H7 (cell line): ENCODE data around the gene DNAH8. TPM values are rescaled to one million over a fixed set of nuclear protein-coding genes. Genes with fewer than 3 reads are reported as not detected.

ENCODE experiments used
- DNase-seq: peaks from one replicate; pipeline ENCODE4 v3.0.0; 2012
- H3K27me3 ChIP-seq: 2 replicates; pipeline ENCODE4 v1.6.0; 2011; ENCODE audit warnings: mild to moderate bottlenecking, low read length; ENCODE audit not compliant: control insufficient read depth, insufficient read depth
- H3K36me3 ChIP-seq: replicated peaks from 2 replicates; pipeline ENCODE4 v1.5.1; 2011; ENCODE audit warnings: low read length; ENCODE audit not compliant: control insufficient read depth, insufficient read depth
- H3K4me3 ChIP-seq: 2 replicates; pipeline ENCODE4 v1.5.1; 2011; ENCODE audit warnings: low read depth, mild to moderate bottlenecking, control low read depth, low read length, moderate library complexity; ENCODE audit not compliant: insufficient read depth
- total RNA-seq: library from RNA; depleted of rRNA; stranded (reverse); fragments of >200 nt; shearing (Covaris generic); gene quantifications from 2 replicates; pipeline ENCODE4 v1.2.3, GENCODE V29; 2014; rRNA removed

The DNAH8 gene
- 0.03 TPM in 1 of 2 replicates, not detected in the other for total RNA-seq

- peaks cover 1% of the 10 kb centered on the region; the same call in 1 of the 2 replicates for H3K27me3 ChIP-seq
- no peak within 1 kb of the TSS for H3K4me3 ChIP-seq
- peak; percentile 59 for DNase-seq
- H3K36me3 ChIP-seq, result no peaks in the 10 kb centered on the region
Observed at GRCh38 chr6:38715016-38715689, at the start of gene DNAH8. Gene DNAH8, plus strand, starts transcription at chr6:38715311. Its CDS starts 7,499 bp downstream, at chr6:38722810.

GRCh38 chr6:38671885-38672467 is 43.1 kb upstream of the DNAH8 start:
- DNase-seq, result peak; percentile 72
- Histone ChIP-seq H3K27me3 (no peaks in the 10 kb centered on the region), H3K4me3 (no peak overlapping the region), H3K36me3 (peaks cover 6% of the 10 kb centered on the region)

- Histone ChIP-seq H3K36me3 (peaks cover 13% of the 10 kb centered on the region), H3K27me3 (no peaks in the 10 kb centered on the region), H3K4me3 (no peak overlapping the region)
- DNase-seq, result no peak
Observed at GRCh38 chr6:38673397-38674165, 41.5 kb upstream of the DNAH8 start.

- H3K4me3 ChIP-seq, result no peak overlapping the region
- no peak for DNase-seq
- peaks cover 16% of the 10 kb centered on the region for H3K36me3 ChIP-seq
- H3K27me3 ChIP-seq, result no peaks in the 10 kb centered on the region
Observed at GRCh38 chr6:38676236-38676973, 38.7 kb upstream of the DNAH8 start.

GRCh38 chr6:38676974-38677544 is 38.1 kb upstream of the DNAH8 start:
- H3K27me3 ChIP-seq, result no peaks in the 10 kb centered on the region
- no peak for DNase-seq
- H3K36me3 ChIP-seq, result peaks cover 20% of the 10 kb centered on the region
- H3K4me3 ChIP-seq, result no peak overlapping the region

GRCh38 chr6:38678178-38678760 is 36.8 kb upstream of the DNAH8 start:
- no peak overlapping the region for H3K4me3 ChIP-seq
- DNase-seq, result no peak
- no peaks in the 10 kb centered on the region for H3K27me3 ChIP-seq
- peaks cover 26% of the 10 kb centered on the region for H3K36me3 ChIP-seq

- Histone ChIP-seq H3K4me3 (no peak overlapping the region), H3K36me3 (peaks cover 27% of the 10 kb centered on the region), H3K27me3 (no peaks in the 10 kb centered on the region)
- DNase-seq, result no peak
Observed at GRCh38 chr6:38679668-38680067, 35.4 kb upstream of the DNAH8 start.

- no peak for DNase-seq
- Histone ChIP-seq H3K27me3 (no peaks in the 10 kb centered on the region), H3K4me3 (no peak overlapping the region), H3K36me3 (peaks cover 23% of the 10 kb centered on the region)
Observed at GRCh38 chr6:38681850-38682249, 33.3 kb upstream of the DNAH8 start.

- Histone ChIP-seq H3K4me3 (no peak overlapping the region), H3K36me3 (peaks cover 16% of the 10 kb centered on the region), H3K27me3 (no peaks in the 10 kb centered on the region)
- DNase-seq, result no peak
Observed at GRCh38 chr6:38684237-38684636, 30.9 kb upstream of the DNAH8 start.

GRCh38 chr6:38684904-38685303 is 30.2 kb upstream of the DNAH8 start:
- no peak for DNase-seq
- Histone ChIP-seq H3K27me3 (no peaks in the 10 kb centered on the region), H3K4me3 (no peak overlapping the region), H3K36me3 (peaks cover 14% of the 10 kb centered on the region)

- peaks cover 14% of the 10 kb centered on the region for H3K36me3 ChIP-seq
Observed at GRCh38 chr6:38686270-38687042, 28.7 kb upstream of the DNAH8 start.

GRCh38 chr6:38687043-38687353 is 28.1 kb upstream of the DNAH8 start:
- no peaks in the 10 kb centered on the region for H3K27me3 ChIP-seq
- no peak overlapping the region for H3K4me3 ChIP-seq
- H3K36me3 ChIP-seq, result peaks cover 10% of the 10 kb centered on the region
- no peak for DNase-seq

More at GRCh38 chr6:38686270-38687042, 28.7 kb upstream of the DNAH8 start:
- Histone ChIP-seq H3K4me3 (no peak overlapping the region), H3K27me3 (no peaks in the 10 kb centered on the region)
- no peak for DNase-seq

- Histone ChIP-seq H3K27me3 (no peaks in the 10 kb centered on the region), H3K36me3 (peaks cover 10% of the 10 kb centered on the region), H3K4me3 (no peak overlapping the region)
- no peak for DNase-seq
Observed at GRCh38 chr6:38687549-38687948, 27.6 kb upstream of the DNAH8 start.
